GM18868 (cell line): ENCODE measurements around the gene CXCL17.

Experiments used
- ATAC-seq: cut with Tn5 transposase; IDR thresholded peaks from one replicate; pipeline ENCODE4 v1.9.1; 2021; ENCODE audit warnings: mild to moderate bottlenecking, moderate library complexity; ENCODE audit not compliant: unreplicated experiment

Gene CXCL17

DNA sequence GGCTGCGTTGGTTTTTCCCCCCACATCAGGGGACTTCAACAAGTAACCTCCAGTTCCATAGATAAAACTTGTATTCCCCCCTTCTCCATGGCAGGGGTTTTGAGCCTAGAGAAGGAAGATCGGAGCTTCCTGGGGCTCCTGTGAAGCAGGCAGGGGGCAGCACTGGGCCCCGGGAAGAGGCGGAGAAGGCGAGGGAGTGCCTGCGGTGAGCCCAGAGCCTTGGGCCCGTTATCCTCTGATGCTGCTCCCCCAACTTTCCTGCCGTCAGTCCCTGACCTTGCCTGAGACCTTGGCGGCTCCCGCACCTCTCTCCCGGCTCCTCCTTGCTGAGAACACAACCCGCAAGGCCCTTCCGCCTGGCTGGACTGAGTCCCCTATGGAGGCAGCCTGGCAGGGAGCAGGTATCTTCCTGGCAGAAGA, 18.0 kb downstream of the CXCL17 start:
- ATAC-seq = no peak

DNA sequence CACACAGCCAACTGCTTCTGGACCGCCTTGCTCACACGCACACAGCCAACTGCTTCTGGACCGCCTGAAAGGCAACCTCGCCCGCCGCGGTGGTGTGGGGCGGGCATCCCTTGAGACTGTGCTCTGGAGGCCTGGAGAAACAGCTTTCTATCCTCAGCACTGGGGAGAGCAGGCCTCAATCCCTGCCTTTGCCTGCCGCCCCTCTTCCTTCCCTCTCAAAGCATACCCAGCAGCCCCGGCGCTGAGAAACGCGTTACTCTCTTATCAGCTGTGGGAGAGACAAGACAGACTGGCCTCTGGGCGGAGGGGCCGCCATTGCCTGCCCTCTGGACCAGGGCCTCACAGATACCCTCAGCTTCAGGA, 18.4 kb downstream of the CXCL17 start:
- no peak for ATAC-seq

GRCh38 chr19:42423462-42424344, 19.0 kb downstream of the CXCL17 start:
- ATAC-seq = peak; percentile 78

DNA sequence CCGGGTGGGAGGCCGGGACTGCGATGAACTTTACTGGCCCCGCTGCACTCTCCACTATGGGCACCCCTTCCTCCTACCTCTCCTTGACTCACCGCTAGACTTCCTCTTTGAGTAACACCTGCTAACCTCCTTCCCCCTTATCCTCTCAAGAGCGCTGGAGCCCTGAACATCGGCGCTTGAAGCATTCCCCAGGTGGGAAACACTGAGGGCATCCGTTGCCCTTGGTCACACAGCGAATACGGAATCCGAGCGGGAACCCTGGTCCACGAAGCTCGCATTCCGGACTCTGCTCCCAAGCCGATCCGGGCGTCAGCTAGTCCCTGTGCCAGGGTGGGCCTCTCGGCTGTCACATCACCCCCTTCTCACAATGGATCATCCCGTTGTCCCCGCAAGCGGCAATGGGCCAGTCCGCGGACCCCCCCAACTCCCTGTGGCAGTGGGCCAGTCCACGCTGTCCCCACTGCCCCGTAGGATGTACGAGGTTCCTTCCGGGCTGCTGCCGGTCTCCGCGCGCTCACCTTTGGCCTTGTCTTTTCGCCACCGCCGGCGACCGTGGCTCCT, 19.8 kb downstream of the CXCL17 start:
- peak; percentile 28 for ATAC-seq

DNA sequence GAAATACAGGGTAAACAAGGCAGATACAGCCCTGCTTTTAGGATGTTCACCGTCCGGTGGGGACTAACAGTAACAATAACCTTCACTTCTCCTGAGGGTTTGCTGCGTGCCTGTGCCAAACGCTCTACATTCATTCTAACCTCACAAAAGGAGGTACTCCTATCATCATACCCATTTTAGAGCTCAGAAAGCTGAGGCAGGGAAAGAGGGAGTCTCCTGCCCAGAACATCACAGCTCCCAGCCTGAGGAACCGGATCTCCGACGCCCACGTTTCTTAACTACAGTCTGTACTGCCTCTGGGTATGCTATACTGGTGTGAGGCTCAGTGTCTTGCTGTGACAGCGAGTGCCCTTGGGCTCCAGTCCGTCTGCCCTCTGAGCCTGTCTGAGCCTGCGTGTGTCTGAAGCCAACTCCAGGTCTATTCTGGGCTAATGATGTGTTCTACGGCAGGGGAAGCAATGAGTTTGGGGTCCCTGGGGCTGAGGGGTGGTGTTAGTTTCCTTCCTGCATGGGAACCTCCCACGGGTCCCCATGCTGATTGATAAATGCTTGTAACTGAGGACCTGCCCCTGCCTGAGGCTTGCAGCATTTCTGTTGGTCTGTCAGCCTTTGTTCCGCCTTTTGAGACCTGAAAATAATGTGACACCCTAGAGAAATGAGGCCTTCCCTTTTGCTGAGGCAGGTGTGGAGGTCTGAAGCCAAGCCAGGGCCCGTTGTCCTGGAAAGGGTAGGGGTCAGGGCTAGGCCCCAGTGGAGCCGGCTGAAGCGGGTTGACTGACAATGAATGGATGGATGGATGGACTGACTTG, 20.4 kb downstream of the CXCL17 start:
- ATAC-seq = no peak

DNA sequence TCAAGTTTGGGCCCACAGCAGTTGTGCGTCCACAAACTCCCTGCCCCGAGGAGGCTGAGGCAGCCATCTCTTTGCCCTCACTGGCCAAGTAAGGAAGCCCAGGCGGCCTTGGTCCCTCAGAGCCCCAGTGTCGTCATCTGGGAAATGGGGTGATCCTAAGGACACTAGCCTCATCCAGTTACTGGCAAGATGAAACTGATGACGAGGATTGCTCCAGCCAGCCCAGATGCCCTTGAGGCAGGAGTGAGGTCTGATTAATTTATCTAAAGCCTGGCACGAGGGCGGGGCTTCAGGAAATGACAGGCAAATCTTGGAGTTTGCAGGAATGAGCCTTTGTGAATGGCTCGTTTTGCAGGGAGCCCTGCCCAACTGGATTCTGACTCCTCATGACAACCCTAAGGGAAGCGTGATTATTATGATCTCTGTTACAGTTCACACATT, 21.1 kb downstream of the CXCL17 start:
- ATAC-seq = no peak

DNA sequence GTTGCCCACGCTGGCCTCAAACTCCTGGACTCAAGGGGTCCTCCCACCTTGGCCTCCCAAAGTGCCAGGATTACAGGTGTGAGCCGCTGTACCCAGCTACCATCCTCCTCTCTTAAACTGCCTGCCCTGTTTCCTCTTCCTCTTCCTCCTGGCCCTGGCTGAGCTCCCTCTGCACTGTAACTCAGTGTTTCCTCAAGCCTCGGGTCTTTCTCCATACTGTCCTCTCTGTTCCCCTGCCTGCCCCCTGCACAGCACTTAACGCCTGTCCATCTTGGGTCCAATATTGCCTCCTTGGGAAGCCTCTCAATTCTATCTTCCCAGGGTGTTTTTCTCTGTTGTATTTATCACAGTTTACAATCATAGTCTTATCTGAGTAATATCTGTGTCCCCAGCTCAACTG, 21.6 kb downstream of the CXCL17 start:
- ATAC-seq = no peak

DNA sequence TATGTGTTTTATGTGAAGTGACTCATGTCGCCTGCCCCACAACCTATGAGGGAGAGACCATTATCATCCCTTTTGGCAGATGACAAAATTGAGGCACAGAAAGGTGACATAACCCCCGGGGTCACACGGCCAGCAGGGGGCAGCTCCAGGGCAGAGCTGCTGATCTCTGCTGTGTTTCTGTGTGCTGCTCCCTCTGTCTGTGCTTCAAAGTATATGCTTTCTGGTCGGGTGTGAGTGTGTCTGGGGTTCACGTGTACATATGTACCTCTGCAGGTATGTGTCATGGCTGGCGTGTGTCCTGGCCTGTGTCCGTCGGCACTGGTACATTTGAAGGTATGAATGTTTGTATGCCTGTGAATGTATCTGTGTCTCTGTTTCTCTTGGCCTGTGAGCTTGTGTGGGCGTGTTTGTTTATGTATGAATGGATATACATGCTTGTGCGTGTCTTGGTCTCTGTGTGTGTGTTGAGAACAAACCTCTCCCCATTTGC, 22.6 kb downstream of the CXCL17 start:
- ATAC-seq = no peak

- no peak for ATAC-seq
Measured at GRCh38 chr19:42419309-42419708, 23.4 kb downstream of the CXCL17 start.

DNA sequence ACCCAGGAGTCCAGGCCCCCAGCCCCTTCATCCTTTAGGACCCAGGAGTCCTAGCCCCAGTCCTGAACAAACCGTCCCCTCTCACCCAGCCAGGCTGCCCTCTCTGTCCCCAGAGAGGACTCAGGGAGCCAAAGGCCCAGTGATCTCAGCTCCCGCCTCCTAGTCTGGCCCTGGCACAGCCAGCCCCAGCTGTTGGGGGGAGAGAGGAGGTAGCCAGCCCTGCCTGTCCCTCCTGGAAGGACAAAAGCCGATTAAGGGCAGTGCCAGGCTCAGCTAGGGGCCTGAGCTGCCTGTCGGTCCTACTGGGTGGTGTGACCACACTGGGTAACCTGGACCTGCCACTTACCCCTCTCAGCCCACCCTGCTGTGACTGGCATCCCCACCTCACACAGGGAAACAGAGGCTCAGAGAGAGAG, 30.1 kb downstream of the CXCL17 start:
- no peak for ATAC-seq

- ATAC-seq = no peak
Measured at GRCh38 chr19:42412227-42412626, 30.5 kb downstream of the CXCL17 start.

DNA sequence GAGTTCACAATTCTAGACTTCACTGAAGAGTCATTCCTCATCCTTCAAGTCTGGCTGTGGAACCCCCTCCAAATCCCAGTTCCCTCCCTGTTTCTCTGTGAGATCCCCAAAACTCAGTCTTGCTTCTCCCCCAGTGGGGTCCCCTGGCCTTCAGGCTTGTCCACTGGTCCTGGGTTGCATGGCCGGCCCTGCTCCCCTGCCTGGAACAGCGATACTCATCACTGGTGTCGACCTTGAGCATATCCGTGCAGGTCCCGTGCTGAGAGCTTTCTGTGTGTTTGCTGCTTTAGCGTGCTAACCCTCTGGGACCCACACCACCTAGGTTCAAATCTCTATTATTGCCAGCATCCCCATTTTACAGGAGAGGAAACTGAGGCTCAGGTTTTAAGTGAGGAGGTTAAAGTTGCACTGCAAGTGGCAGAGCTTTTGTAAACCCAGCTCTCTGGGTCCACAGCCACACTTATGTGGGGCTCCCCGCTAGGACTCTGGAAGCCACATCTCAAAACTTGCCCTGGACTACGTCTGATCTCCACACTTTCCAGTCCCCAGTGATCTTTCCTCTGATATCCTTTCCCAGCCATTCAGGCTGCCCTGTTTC, 31.1 kb downstream of the CXCL17 start:
- no peak for ATAC-seq

GRCh38 chr19:42410371-42410770, 32.4 kb downstream of the CXCL17 start:
- no peak for ATAC-seq

DNA sequence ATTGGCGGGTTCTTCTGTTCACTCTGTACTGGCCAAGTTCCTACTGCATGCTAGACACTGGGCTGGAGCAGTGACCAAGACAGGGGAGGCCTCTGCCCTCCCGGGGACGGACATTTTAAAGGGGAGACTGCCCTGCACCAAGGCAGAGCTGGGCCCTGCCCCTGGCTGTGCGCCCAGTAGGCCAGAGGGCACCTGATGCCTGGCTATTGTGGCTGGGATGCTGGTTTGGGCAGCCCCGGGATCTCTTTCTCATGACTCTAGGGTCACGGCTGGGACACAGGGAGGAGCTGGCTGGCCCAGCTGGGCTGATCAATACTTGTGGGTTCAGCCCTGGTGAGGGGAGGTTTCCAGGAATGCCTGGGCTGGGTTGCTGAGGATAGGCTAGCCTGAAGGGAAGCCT, 33.3 kb downstream of the CXCL17 start:
- ATAC-seq = no peak

DNA sequence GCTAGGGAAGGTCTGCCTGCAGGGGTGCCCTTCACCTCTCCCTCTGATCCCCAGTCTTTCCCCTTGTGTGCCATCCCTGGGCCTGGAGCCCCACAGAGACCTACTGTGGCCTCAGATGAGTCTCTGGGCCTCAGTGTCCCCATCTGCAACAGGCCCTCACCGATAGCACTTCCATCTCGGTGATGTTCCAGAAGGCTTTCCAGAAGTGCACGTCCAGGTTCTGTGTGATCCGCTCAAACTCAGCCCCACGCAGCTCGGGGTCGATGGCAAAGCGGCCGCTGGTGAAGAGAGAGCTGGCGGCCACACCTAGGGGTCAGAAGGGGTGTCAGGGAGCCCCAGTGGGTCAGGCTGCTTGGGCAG, 35.0 kb downstream of the CXCL17 start:
- no peak for ATAC-seq

DNA sequence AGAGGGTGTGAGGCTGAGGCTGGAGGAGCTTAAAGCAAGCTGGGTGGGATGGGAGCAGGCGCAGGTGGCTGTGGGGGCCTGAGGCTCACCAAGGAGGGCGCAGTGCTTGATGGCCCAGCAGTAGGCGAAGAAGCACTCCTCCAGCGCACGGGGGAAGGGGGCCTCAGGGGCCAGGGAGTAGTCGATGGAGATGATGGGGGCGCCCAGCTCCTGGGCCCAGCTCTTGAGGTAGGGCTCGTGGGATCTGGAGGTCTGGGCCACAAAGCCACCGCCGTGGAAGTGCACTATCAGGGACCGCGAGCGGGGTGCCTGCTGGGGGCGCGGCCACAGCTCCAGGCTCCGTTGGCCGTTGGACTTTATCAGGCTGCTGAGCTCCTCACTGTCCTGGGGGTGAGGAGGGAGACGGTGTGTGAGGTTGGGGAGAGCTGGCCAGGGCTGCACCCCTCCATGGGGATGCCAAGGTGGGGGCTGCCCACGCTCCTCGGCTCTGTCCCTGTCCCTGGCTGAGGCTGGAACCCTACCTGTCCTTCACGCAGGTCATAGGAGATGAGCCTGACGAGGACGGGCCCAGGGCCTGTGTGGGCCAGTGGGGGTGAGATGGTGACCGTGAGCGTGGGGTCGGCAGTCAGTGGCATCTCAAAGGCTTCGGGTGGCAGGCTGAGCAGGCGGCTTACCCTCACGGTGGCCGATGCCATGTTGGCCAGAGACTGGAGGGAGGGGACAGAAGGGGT, 35.5 kb downstream of the CXCL17 start:
- no peak for ATAC-seq

- ATAC-seq = no peak
Measured at GRCh38 chr19:42406111-42406510, 36.6 kb downstream of the CXCL17 start.

- no peak for ATAC-seq
Measured at GRCh38 chr19:42403586-42403985, 39.2 kb downstream of the CXCL17 start.

- ATAC-seq = no peak
Measured at GRCh38 chr19:42402376-42403116, 40.2 kb downstream of the CXCL17 start.
